Right ventricle myocardium superior (tissue), 1 donor: Measurements from ENCODE around the gene LAMA4. TPM values are rescaled to one million over a fixed set of nuclear protein-coding genes. Genes with fewer than 3 reads are reported as not detected.
"Not testable (repeated sequence)": the region's sequence is repeated elsewhere in the genome, so short reads cannot be mapped to it uniquely, and the experiment has no call there.

Experiments
- ATAC-seq: fragments of 200-7000 bp; cut with Tn5 transposase; one replicate; pipeline ENCODE4 v1.9.1; 2020; ENCODE audit warnings: mild to moderate bottlenecking; ENCODE audit not compliant: poor library complexity
- DNase-seq: peaks from one replicate; pipeline ENCODE4 v3.0.0-alpha.2; 2020
- intact Hi-C: fragments of 100-400 bp; cut with DNase I; formaldehyde crosslinking; loops from one replicate; pipeline ENCODE4 v1.11.2; 2022
- total RNA-seq: library from RNA; stranded (reverse); fragmentation: NEBNext Ultra II Directional; extraction: Animal tissue kit (Norgen Biotek cat#: 25700); gene quantifications from one replicate; pipeline ENCODE4 v1.2.1, GENCODE V29; 2021
- donor health status: DM: no; HTN: yes; CAD: no; lungs with severe emphysema.

The LAMA4 gene
- total RNA-seq, 1 donor from 2014 or later: 71.1 TPM

DNA sequence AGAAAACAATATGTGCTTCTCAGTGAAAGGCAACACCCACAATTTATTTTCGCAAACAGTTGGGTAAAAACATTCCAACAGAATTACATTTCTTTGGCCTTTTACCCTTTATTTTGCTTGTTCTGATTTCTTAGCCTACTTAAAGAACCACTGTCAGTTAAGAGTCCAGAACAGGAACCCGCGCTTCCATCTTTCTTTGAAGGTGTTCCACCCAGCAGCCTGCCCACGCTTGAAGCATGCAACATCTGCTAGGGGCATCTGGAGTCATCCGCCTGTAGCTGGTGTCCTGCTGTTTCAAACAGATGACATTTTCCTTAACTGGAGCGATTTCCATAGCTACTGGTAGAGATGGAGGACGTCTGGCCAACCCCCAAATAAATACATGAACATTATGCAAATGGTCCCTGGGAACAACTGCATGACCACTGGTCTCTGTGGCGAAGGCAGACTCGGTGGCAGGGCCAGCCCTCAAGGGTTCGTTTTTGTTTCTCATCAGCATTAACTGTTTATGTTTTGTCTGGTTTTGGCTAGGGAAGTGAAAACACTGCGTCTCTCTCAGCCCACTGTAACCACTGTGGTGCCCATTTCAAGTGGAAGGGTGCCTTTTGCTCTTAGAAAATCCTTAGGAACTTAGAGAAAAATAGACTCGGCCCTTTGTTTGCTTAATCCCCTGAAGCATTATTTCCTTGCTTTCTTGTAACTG lies 51.6 kb downstream of the LAMA4 start:
- no peak for DNase-seq
- intact Hi-C loops: loop anchor here (10.0 kb wide), 1 partner anchor 52 kb away; the partner anchor contains the start of gene LAMA4
- ATAC-seq: no peak

DNA sequence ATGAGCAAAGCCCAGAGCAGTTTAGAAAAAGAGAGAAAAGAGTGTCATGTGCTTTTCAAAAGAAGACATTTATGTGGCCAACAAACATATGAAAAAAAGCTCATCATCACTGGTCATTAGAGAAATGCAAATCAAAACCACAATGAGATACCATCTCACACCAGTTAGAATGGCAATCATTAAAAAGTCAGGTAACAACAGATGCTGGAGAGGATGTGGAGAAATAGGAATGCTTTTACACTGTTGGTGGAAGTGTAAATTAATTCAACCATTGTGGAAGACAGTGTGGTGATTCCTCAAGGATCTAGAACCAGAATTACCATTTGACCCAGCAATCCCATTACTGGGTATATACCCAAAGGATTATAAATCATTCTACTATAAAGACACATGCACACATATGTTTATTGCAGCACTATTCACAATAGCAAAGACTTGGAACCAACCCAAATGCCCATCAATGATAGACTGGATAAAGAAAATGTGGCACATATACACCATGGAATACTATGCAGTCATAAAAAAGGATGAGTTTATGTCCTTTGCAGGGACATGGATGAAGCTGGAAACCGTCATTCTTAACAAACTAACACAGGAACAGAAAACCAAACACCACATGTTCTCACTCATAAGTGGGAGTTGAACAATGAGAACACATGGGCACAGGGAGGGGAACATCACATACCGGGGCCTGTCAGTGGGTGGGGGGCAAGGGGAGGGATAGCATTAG lies 54.0 kb downstream of the LAMA4 start:
- ATAC-seq, DNase-seq: not testable (repeated sequence)
- intact Hi-C loops: loop anchor here (10.0 kb wide), 1 partner anchor 54 kb away; the partner anchor contains the start of gene LAMA4

DNA sequence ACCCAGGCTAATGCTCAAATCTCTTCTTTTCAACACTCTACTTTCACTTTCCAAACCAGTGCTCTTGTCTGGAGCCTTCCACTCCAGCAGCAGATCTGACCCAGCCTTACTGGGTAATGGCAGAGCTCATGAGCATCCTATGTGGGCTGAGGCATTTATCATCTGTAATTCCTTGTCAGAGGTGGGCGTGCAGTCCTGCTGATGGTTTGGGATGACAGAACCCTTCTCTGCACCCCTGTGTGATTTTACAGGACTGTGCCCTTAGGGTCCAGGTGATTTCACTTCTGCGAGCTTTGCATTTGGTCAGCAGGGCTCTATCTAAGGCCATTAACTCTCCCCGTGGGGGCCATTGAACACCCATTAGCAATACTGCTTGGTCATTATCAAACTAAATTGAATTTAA lies 55.4 kb downstream of the LAMA4 start:
- DNase-seq (no peak), ATAC-seq (peak; percentile 48)
- intact Hi-C loops: no loop called here

DNA sequence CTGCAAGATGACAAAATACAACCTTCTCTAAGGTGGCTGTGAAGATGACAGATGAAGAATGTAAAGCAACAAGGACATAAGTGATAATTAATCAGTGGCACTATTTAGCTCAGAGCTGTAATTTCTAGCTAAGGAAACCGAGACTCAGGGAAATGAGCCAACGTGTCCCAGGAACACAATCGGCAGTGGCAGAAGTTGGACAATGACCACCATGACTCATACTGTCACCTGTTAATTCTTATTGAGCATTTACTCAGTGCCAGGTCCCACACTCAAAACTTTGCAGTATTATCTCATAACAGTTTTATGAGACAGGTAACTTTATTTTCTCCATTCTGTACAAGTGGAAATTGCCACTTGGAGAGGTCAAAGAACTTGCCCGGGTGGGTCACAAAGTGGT lies 55.8 kb downstream of the LAMA4 start:
- ATAC-seq: peak; percentile 10
- no peak for DNase-seq
- intact Hi-C loops: no loop called here

DNA sequence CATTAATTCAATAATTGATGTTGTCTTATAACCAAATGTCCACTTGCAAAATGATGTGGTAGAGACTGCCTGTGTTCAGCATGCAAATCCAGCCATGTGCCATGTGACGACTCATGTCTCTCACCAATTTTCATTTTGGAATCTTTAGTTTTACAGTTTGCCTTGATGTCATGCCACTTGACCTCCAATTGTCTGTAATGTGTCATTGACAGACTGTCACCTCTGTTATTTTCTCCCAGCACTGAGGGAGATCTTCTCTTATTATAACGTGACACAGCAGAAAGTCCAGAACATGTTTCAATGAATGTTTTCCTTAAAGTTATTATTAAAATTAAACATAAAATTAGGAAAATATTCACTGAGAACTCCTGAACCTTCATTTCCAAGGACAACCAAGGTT lies 56.7 kb downstream of the LAMA4 start:
- intact Hi-C loops: no loop called here
- DNase-seq (no peak), ATAC-seq (peak; percentile 51)

DNA sequence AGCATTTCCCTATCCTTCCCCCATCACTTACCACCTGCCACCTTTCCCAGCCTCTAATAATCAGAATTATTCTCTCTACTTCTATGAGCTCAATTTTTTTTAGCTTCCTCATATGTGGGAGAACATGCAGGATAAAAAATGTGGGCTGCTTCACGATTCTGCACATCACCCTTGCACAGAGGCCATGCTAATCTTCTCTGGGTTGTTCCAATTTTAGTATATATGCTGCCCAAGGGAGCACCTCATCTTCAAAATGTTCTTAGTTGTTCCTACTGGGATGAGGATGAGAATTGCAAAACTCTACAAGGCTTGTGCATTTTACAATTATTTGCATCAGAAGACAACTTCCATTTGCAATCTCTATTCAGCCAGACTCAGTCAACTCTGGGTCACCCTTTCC lies 58.1 kb downstream of the LAMA4 start:
- DNase-seq (no peak), ATAC-seq (no peak)
- intact Hi-C loops: no loop called here

DNA sequence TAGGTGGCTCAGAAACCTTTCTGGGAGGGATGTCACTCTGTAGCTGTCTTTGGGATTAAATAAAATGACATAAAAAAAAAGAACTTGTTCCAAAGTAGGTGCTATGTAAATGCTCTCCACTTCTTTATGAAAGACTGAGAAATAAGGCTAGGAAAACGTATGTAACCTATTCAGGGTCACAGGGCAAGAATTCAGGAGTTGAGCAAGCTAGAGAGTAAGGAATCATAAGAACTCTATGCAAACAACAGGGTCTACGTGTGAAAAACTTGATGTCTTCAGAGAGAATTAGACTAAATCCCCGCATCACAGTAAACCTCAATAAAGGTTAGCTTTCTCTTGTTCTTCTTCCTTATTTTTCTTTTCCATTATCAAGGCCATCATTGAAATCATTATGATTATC lies 59.2 kb downstream of the LAMA4 start:
- no peak for ATAC-seq
- intact Hi-C loops: no loop called here
- DNase-seq: no peak

DNA sequence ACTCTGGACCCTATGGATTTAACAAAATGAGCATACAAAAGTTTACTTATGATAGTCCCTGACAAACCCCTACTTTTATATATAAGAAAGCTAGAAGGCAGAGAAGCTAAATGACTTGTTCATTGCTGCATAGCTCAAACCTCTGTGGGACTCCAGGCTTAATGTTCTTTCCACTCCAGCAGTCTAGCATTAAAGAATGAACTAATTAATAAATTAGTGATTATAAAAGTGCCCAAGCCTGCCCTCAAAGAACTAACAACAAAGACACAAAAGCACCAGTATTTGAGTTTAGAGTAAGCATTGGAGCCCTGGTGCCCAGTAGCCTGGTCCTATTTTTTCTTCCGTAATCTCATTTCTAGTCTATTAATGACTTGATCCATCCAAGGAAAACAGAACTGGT lies 59.9 kb downstream of the LAMA4 start:
- DNase-seq (no peak), ATAC-seq (no peak)
- intact Hi-C loops: no loop called here

DNA sequence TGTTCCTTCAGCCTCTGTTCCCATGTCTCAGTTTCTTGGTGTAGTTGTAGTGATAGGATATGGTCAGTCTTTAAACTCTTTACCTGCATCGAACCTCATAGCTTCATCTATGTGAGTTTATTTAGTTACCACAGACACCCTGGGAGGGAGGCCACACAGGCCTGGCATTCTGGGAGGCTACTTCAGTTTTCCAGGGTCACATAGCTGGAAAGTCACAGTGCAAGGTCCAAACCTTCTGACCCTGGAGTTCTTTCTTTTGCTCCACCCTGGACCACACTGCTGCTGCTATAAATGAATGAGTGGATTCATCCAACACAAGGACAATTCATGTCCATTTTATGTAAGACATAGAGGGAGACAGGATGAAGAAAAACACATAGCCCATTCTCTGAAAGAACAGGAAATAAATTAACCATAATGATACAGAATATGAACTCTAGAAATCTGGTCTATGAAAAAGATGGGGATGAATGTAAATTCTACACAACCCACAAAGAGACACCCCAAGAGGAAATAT lies 60.8 kb downstream of the LAMA4 start:
- ATAC-seq (peak; percentile 32), DNase-seq (no peak)
- intact Hi-C loops: no loop called here

DNA sequence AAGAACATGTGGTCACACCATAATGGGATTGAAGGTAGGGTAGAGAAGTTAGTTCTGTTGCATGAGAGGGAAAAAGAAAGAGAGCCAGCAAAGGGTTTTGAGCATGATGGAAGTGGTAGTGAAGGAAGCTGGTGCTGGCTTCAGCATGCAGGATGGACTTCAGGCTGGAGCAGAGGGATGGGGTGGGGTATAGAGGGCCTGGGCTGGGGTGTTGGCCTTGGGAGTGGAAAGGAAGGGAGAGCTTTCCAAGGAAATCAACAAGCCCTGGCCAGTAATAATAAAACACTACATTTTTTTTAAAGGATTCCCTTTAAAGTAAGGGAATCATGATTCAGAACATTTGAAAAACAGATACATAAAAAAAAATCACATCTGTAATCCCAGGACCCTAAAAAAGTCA lies 61.2 kb downstream of the LAMA4 start:
- ATAC-seq (no peak), DNase-seq (no peak)
- intact Hi-C loops: no loop called here

DNA sequence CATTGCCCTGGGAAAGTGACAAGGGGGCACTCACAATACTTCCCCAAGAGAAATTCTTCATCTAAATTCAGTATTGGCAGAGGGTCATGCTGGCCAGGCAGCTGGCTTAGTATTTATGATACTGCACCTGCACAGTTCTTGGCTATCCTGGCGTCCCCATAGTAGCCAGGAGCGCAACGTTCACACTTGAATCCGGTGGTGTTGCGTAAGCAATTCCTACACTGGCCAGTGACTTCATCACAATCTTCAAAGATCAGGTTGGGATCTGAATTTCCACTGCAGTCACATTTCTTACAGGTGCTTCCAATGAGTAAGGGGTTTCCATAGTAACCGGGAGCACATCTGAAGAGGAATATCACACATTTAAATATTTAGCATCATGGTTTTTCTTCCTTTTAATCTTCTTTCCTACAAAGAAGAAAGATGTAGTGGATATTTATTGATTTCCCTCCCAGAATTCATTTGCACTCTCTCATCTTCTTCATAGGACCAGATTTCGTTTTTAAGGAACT lies 62.8 kb downstream of the LAMA4 start:
- intact Hi-C loops: no loop called here
- ATAC-seq: no peak
- no peak for DNase-seq

DNA sequence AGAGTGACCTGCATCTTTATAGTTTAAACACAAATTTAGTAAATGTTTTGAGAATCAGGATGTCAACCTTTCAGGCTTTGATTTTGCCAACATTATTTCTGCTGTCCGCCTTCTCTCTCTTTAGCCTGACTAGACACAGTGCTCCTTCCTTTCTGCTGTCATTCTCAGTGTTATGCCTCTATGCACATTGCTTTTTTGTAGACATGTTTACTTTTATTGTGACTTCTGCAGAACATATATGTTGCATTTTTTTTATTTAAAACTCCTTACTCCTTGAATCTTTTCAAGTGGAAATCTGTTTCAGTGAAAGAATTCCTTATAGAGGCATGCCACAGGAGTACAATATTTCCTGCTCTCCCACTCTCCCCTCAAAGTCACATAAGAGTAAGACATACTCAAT lies 64.2 kb downstream of the LAMA4 start:
- intact Hi-C loops: no loop called here
- ATAC-seq (no peak), DNase-seq (no peak)

DNA sequence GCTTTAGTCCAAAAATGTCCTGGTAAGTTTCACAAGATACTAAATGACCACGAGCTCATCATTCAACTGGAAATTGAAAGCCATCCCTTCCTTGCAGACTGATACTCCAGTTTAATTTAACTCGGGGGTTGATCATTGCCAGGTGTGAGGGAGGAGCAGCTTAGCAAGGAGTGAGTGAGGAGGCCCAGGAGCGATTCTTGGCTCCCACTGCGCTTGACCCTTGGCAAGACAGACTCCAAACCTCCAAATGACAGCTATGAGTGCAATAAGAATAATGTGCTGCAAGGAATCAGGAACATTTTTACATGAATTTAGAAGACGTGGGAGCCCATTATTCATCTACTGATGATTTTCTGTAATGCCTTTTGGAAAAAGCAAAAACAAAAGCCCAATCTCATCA lies 64.9 kb downstream of the LAMA4 start:
- intact Hi-C loops: no loop called here
- no peak for DNase-seq
- peak; percentile 55 for ATAC-seq

DNA sequence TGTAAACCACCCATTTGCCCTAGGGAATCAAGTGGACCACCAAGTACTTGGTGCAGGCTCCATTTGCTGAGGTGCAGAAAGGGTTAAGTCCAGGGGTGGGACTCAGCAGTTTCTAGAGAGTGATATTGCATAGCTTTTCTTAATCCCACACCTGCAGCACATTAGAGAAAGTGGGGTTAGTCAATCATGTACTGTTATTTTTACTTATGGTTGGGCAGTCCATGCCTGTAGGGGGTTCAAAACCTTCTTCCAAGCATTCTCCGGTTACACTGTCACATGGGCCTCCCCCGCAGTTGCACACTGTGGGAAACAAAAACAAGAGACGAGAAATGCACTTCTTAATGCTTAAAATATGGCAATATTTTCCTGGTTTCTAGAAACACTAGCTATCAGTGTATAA lies 65.5 kb downstream of the LAMA4 start:
- intact Hi-C loops: no loop called here
- ATAC-seq (no peak), DNase-seq (no peak)

DNA sequence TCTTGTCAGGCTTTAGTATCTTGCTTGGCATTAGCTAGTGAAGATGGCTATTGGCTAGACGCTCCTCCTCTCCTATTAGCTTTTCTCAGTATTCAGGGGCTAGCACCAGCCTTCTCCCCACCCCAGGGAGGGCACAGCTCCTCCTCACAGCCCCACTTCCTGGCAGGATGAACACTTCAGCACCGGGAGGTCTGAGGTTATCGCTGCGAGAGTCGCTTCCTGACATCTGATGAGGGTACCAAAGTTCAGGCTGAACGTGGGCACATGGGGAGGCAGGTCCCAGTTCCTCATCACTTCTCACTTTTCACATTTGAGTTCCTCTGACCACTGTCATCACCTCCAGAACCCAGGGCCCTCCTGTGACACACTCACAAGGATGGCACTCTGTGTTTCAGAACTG lies 66.6 kb downstream of the LAMA4 start:
- DNase-seq (no peak), ATAC-seq (no peak)
- intact Hi-C loops: no loop called here

DNA sequence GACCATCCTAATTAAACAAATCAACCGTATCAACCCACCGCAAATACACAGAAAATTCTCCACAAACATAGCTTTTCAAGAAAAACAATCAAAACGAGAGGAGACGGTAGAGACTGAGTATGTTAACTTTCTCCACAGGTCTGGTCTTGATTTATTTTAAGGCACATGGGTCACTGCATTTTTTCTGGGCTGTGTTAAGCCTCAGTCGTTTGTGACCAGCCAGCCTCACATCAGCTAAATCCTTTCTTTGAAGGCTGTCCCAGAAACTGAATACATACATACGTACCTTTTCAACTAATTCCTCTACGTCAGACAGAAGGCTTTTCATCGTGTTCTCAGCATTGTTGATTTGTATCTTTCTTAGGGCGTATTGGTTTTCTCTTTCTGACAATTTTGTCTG lies 69.4 kb downstream of the LAMA4 start:
- DNase-seq: no peak
- intact Hi-C loops: loop anchor here (5.0 kb wide), 1 partner anchor 97 kb away; no protein-coding TSS in a partner anchor
- no peak for ATAC-seq

DNA sequence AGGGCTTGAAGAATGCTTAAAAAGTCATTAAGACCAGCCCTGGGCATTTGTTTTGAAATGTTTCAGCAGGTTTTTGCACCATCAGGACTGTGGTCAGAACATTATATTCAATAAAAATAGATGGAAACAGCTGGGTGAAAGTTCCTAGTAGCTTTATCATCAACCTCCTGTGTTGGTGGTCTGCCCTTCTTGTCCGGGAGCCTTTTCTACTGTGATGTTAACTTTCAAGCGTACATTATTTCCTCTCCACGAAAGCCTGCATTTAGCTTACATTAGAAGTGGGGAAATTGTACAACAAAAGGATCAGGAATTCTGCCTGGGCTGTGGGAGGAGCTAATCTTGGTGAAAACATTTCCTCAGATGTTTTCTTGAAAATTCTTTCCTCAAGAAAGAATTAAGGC lies 71.1 kb downstream of the LAMA4 start:
- intact Hi-C loops: loop anchor here (5.0 kb wide), 1 partner anchor 99 kb away; no protein-coding TSS in a partner anchor
- no peak for DNase-seq
- ATAC-seq: no peak

DNA sequence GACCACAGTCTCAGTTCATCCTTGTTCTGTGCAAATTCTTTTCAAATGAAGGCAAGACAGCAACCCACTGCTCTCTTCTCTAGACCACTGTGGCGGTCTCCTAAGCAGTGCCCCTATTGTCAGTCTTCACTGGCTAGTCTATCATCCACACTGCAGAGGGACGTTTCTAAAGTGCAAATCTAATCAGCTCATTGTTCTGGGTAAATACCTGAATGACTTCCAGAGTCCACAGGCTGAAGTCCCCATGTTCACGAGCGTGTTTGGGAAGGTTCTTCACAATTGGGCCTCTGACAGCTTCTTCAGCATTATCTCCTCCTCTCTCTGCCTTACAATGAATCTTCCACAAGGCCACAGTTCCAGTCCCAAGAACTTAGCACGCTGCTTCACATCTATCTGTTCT lies 73.2 kb downstream of the LAMA4 start:
- intact Hi-C loops: loop anchor here (2.0 to 5.0 kb wide), 2 partner anchors 101 to 130 kb away; no protein-coding TSS in a partner anchor
- peak; percentile 49 for ATAC-seq
- DNase-seq: no peak

DNA sequence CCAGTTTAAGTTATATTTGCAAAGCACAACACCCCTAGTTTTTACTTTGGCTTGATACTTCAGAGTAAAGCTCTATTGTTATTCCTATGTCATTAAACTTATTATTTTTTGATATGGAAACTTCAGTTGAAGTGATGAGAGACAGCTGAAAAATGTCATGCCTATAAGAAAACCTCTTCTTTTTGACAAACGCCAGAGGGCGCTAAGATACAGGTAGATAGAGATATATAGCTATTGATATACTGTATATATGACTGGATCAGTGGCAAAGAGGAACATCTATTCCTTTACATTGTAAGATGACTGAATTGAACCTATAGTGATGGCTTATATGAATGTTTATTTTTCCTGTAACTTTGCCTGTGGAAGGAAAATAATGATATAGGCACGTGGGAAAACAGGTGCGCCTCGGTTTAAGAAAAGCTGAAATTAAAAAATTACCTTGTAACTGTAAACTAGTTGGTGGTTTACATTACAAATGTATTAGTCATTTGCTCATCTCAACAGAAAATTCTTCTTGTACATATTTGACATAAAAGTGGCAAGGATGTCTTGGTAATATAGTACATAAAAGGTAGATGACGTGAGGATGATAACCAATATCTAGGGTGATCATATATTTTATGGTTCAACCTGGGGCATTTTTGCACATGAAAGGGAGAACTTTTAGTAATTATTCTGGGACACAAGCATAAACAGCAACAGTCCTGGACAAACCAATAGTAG lies 74.1 kb downstream of the LAMA4 start:
- intact Hi-C loops: loop anchor here (2.0 to 5.0 kb wide), 2 partner anchors 102 to 131 kb away; no protein-coding TSS in a partner anchor
- DNase-seq (no peak), ATAC-seq (peak; percentile 86)
